Neural progenitor cell (in vitro differentiated cells): ENCODE results near the gene SPOP. TPM values are rescaled to one million over a fixed set of nuclear protein-coding genes. Genes with fewer than 3 reads are reported as not detected.

Experiments used
- DNase-seq: peaks from one replicate; pipeline ENCODE4 v3.0.0-alpha.2; 2016; ENCODE audit warnings: low spot score
- H2AFZ ChIP-seq: fragments of 200-600 bp; sonication (generic); replicated peaks from 2 replicates; pipeline ENCODE4 v1.6.1; 2016; ENCODE audit warnings: antibody characterized with exemption
- H3F3A ChIP-seq: fragments of 200-600 bp; sonication (generic); 2 replicates; pipeline ENCODE4 v1.6.1; 2016; ENCODE audit warnings: antibody characterized with exemption, low read depth
- H3K27ac ChIP-seq: fragments of 200-600 bp; sonication (generic); 2 replicates; pipeline ENCODE4 v1.5.1; 2016; ENCODE audit warnings: mild to moderate bottlenecking
- H3K27me3 ChIP-seq: fragments of 200-600 bp; sonication (generic); 2 replicates; pipeline ENCODE4 v1.6.1; 2016; ENCODE audit warnings: mild to moderate bottlenecking, moderate library complexity
- H3K36me3 ChIP-seq: fragments of 200-600 bp; sonication (generic); 2 replicates; pipeline ENCODE4 v1.5.1; 2016
- H3K4me1 ChIP-seq: fragments of 200-600 bp; sonication (generic); 2 replicates; pipeline ENCODE4 v1.6.1; 2016; ENCODE audit warnings: mixed run types
- H3K4me2 ChIP-seq: fragments of 200-600 bp; sonication (generic); 2 replicates; pipeline ENCODE4 v1.6.1; 2016
- H3K4me3 ChIP-seq: fragments of 200-600 bp; sonication (generic); 2 replicates; pipeline ENCODE4 v1.5.1; 2016
- H3K79me2 ChIP-seq: fragments of 200-600 bp; sonication (generic); 2 replicates; pipeline ENCODE4 v1.6.1; 2016; ENCODE audit warnings: low read depth
- H3K9ac ChIP-seq: fragments of 200-600 bp; sonication (generic); 2 replicates; pipeline ENCODE4 v1.6.1; 2016
- H3K9me3 ChIP-seq: fragments of 200-600 bp; sonication (generic); 2 replicates; pipeline ENCODE4 v1.5.1; 2016; ENCODE audit warnings: low read depth
- H4K20me1 ChIP-seq: fragments of 200-600 bp; sonication (generic); 2 replicates; pipeline ENCODE4 v1.6.1; 2016; ENCODE audit warnings: low read depth
- H3K27ac Mint-ChIP-seq: 3 replicates; pipeline ENCODE4 v1.8.0; 2021; ENCODE audit warnings: mixed read lengths
- H3K27me3 Mint-ChIP-seq: 2 replicates; pipeline ENCODE4 v1.8.0; 2022; ENCODE audit warnings: low read depth, mild to moderate bottlenecking, inconsistent platforms, moderate library complexity, mixed read lengths; ENCODE audit not compliant: insufficient read depth
- H3K36me3 Mint-ChIP-seq: 3 replicates; pipeline ENCODE4 v1.8.0; 2021; ENCODE audit warnings: mixed read lengths
- H3K4me1 Mint-ChIP-seq: 3 replicates; pipeline ENCODE4 v1.8.0; 2021; ENCODE audit warnings: mixed read lengths
- H3K4me3 Mint-ChIP-seq: 3 replicates; pipeline ENCODE4 v1.8.0; 2021; ENCODE audit warnings: mild to moderate bottlenecking, moderate library complexity, mixed read lengths
- H3K9me3 Mint-ChIP-seq: 3 replicates; pipeline ENCODE4 v1.8.0; 2020; ENCODE audit warnings: mixed read lengths
- CTCF ChIP-seq: fragments of 200-600 bp; sonication (generic); IDR thresholded peaks from 2 replicates; pipeline ENCODE4 v1.5.1; 2017; ENCODE audit warnings: antibody characterized with exemption, mild to moderate bottlenecking
- EZH2 ChIP-seq: fragments of 200-600 bp; sonication (generic); IDR thresholded peaks from 2 replicates; pipeline ENCODE4 v1.6.1; 2017; ENCODE audit warnings: antibody characterized with exemption, mild to moderate bottlenecking, moderate library complexity
- EZH2phosphoT487 ChIP-seq: fragments of 200-600 bp; sonication (generic); IDR thresholded peaks from 2 replicates; pipeline ENCODE4 v1.6.1; 2017; ENCODE audit warnings: antibody characterized with exemption
- total RNA-seq: library from RNA; depleted of rRNA; stranded (reverse); fragments of >200 nt; gene quantifications from 2 replicates; pipeline ENCODE4 v1.2.3, GENCODE V29; 2015; ENCODE audit warnings: low replicate concordance

SPOP gene
- total RNA-seq, 1 donor from 2014 or later: 40.3 TPM

- peaks cover 14% of the 10 kb centered on the region for H3K4me1 ChIP-seq
- Mint-ChIP-seq H3K4me1 (peaks cover 15% of the 10 kb centered on the region), H3K36me3 (no peaks in the 10 kb centered on the region)
Measured at GRCh38 chr17:49577963-49578362, 99.9 kb downstream of the SPOP start.

GRCh38 chr17:49577650-49577934, 100.3 kb downstream of the SPOP start:
- H2AFZ ChIP-seq: no peak overlapping the region
- peak overlapping the region; percentile 88 for H3K4me3 Mint-ChIP-seq
- peaks cover 8% of the 10 kb centered on the region for H3K79me2 ChIP-seq
- H3K36me3 ChIP-seq: no peaks in the 10 kb centered on the region
- H4K20me1 ChIP-seq: peaks cover 16% of the 10 kb centered on the region
- H3K4me3 ChIP-seq: no peak overlapping the region
- no peaks in the 10 kb centered on the region for H3K9me3 Mint-ChIP-seq
- H3K27ac Mint-ChIP-seq: no peak overlapping the region
- DNase-seq: no peak
- peak overlapping the region; percentile 89 for H3K4me2 ChIP-seq
- peaks cover 33% of the 10 kb centered on the region for H3K27me3 Mint-ChIP-seq
- H3K4me1 ChIP-seq: peaks cover 14% of the 10 kb centered on the region
- no peak overlapping the region for H3K9ac ChIP-seq
- H3F3A ChIP-seq: peaks cover 32% of the 10 kb centered on the region
- peaks cover 15% of the 10 kb centered on the region for H3K4me1 Mint-ChIP-seq
- TF ChIP-seq EZH2phosphoT487 (no peak), CTCF (no peak), EZH2 (no peak)
- no peaks in the 10 kb centered on the region for H3K36me3 Mint-ChIP-seq
- no peak overlapping the region for H3K27ac ChIP-seq
- H3K9me3 ChIP-seq: no peaks in the 10 kb centered on the region
- H3K27me3 ChIP-seq: peaks cover 12% of the 10 kb centered on the region

More at GRCh38 chr17:49577963-49578362, 99.9 kb downstream of the SPOP start:
- Histone ChIP-seq H2AFZ (no peak overlapping the region), H3F3A (peaks cover 32% of the 10 kb centered on the region), H3K79me2 (peaks cover 8% of the 10 kb centered on the region), H4K20me1 (peaks cover 16% of the 10 kb centered on the region), H3K4me3 (no peak overlapping the region), H3K27me3 (peaks cover 8% of the 10 kb centered on the region), H3K27ac (no peak overlapping the region), H3K36me3 (no peaks in the 10 kb centered on the region), H3K9ac (no peak overlapping the region), H3K4me2 (peak overlapping the region; percentile 89), H3K9me3 (no peaks in the 10 kb centered on the region)
- H3K4me3 Mint-ChIP-seq: peak overlapping the region; percentile 88
- TF ChIP-seq EZH2phosphoT487 (no peak), CTCF (no peak), EZH2 (no peak)
- DNase-seq: no peak
- no peak overlapping the region for H3K27ac Mint-ChIP-seq
- H3K9me3 Mint-ChIP-seq: no peaks in the 10 kb centered on the region
- peaks cover 30% of the 10 kb centered on the region for H3K27me3 Mint-ChIP-seq

- peaks cover 15% of the 10 kb centered on the region for H3K27me3 ChIP-seq
- H4K20me1 ChIP-seq: peaks cover 16% of the 10 kb centered on the region
- peak overlapping the region; percentile 89 for H3K4me2 ChIP-seq
- no peak for DNase-seq
- peak overlapping the region; percentile 98 for H3K4me3 ChIP-seq
- H3K36me3 Mint-ChIP-seq: no peaks in the 10 kb centered on the region
- peak overlapping the region; percentile 11 for H3K27ac Mint-ChIP-seq
- peaks cover 8% of the 10 kb centered on the region for H3K79me2 ChIP-seq
- H3K27me3 Mint-ChIP-seq: peaks cover 33% of the 10 kb centered on the region
- H3K4me3 Mint-ChIP-seq: peak overlapping the region; percentile 88
- H3K9me3 ChIP-seq: no peaks in the 10 kb centered on the region
- peaks cover 14% of the 10 kb centered on the region for H3K4me1 ChIP-seq
- H3F3A ChIP-seq: peaks cover 32% of the 10 kb centered on the region
- no peak overlapping the region for H3K27ac ChIP-seq
- peaks cover 15% of the 10 kb centered on the region for H3K4me1 Mint-ChIP-seq
- no peaks in the 10 kb centered on the region for H3K9me3 Mint-ChIP-seq
- H3K36me3 ChIP-seq: no peaks in the 10 kb centered on the region
- TF ChIP-seq EZH2 (no peak), CTCF (no peak), EZH2phosphoT487 (no peak)
- H2AFZ ChIP-seq: peak overlapping the region; percentile 86
- H3K9ac ChIP-seq: peak overlapping the region; percentile 36
Measured at GRCh38 chr17:49576917-49577649, 100.8 kb downstream of the SPOP start.
